Measurements from ENCODE around the gene TSPO.

Gene TSPO

GRCh38 chr22:43159484-43160178 lies 8.3 kb downstream of the TSPO start:
- DNase-seq (ENCODE audit: low read depth in 2 of 2): no peak

- DNase-seq (ENCODE audit: low read depth in 2 of 2): no peak
Measured at GRCh38 chr22:43160497-43161126, 9.3 kb downstream of the TSPO start.

- no peak for DNase-seq (ENCODE audit: low read depth in 2 of 2)
Measured at GRCh38 chr22:43162412-43163150, 11.2 kb downstream of the TSPO start.

GRCh38 chr22:43163241-43163795 lies 12.0 kb downstream of the TSPO start:
- DNase-seq (ENCODE audit: low read depth in 2 of 2): no peak

GRCh38 chr22:43164636-43165035 lies 13.3 kb downstream of the TSPO start:
- no peak for DNase-seq (ENCODE audit: low read depth in 2 of 2)

- no peak for DNase-seq (ENCODE audit: low read depth in 2 of 2)
Measured at GRCh38 chr22:43166132-43166930, 15.0 kb downstream of the TSPO start.

GRCh38 chr22:43167001-43167589 lies 15.7 kb downstream of the TSPO start:
- no peak for DNase-seq (ENCODE audit: low read depth in 2 of 2)

GRCh38 chr22:43168471-43169309 lies 17.3 kb downstream of the TSPO start:
- no peak for DNase-seq (ENCODE audit: low read depth in 2 of 2)

GRCh38 chr22:43169310-43170130 lies 18.2 kb downstream of the TSPO start:
- no peak for DNase-seq (ENCODE audit: low read depth in 2 of 2)

- DNase-seq (ENCODE audit: low read depth in 2 of 2): no peak
Measured at GRCh38 chr22:43170131-43170480, 18.7 kb downstream of the TSPO start.

- DNase-seq (ENCODE audit: low read depth in 2 of 2): no peak
Measured at GRCh38 chr22:43171019-43171491, 19.7 kb downstream of the TSPO start.

GRCh38 chr22:43171607-43172006 lies 20.2 kb downstream of the TSPO start:
- no peak for DNase-seq (ENCODE audit: low read depth in 2 of 2)

- DNase-seq (ENCODE audit: low read depth in 2 of 2): no peak
Measured at GRCh38 chr22:43172191-43172590, 20.8 kb downstream of the TSPO start.

GRCh38 chr22:43173566-43173965 lies 22.2 kb downstream of the TSPO start:
- no peak for DNase-seq (ENCODE audit: low read depth in 2 of 2)

GRCh38 chr22:43173976-43174720 lies 22.8 kb downstream of the TSPO start:
- no peak for DNase-seq (ENCODE audit: low read depth in 2 of 2)

GRCh38 chr22:43174941-43175531 lies 23.7 kb downstream of the TSPO start:
- DNase-seq (ENCODE audit: low read depth in 2 of 2): no peak

GRCh38 chr22:43176090-43176489 lies 24.7 kb downstream of the TSPO start:
- no peak for DNase-seq (ENCODE audit: low read depth in 2 of 2)

- no peak for DNase-seq (ENCODE audit: low read depth in 2 of 2)
Measured at GRCh38 chr22:43177479-43177878, 26.1 kb downstream of the TSPO start.
